Activated CD8-positive, alpha-beta T cell treated with anti-CD3 and anti-CD28 coated beads, Interleukin-2, amount 10 ng/mL, durations not matched to agents 7 days and 5 days (primary cell): ENCODE results near the gene ZMIZ1. TPM values are rescaled to one million over a fixed set of nuclear protein-coding genes. Genes with fewer than 3 reads are reported as not detected.

Source experiments
- ATAC-seq: fragments of 150-1000 bp; cut with Tn5 transposase; one replicate; pipeline ENCODE4 v1.10.0; 2021; ENCODE audit warnings: moderate library complexity
- CTCF ChIA-PET: fragments of 350-600 bp; sonication (Branson Sonifier 250); formaldehyde crosslinking; loops from one replicate; lab custom pipeline; 2021; ENCODE audit warnings: antibody characterized with exemption; lab: Charles Lee
- POLR2A ChIA-PET: fragments of 350-600 bp; sonication (Branson Sonifier 250); formaldehyde crosslinking; loops from one replicate; lab custom pipeline; 2021; ENCODE audit warnings: antibody characterized with exemption; lab: Charles Lee
- DNase-seq: peaks from one replicate; pipeline ENCODE4 v3.0.0-alpha.2; 2020
- H3K27ac Mint-ChIP-seq: one replicate; pipeline ENCODE4 v1.8.0; 2021; ENCODE audit warnings: mild to moderate bottlenecking, mixed read lengths
- H3K27me3 Mint-ChIP-seq: one replicate; pipeline ENCODE4 v1.8.0; 2021; ENCODE audit warnings: low read depth, mixed read lengths
- H3K36me3 Mint-ChIP-seq: one replicate; pipeline ENCODE4 v1.8.0; 2021; ENCODE audit warnings: low read depth, mixed read lengths
- H3K4me1 Mint-ChIP-seq: one replicate; pipeline ENCODE4 v1.8.0; 2021; ENCODE audit warnings: low read depth, mixed read lengths
- H3K4me3 Mint-ChIP-seq: one replicate; pipeline ENCODE4 v1.8.0; 2021; ENCODE audit warnings: mild to moderate bottlenecking, mixed read lengths
- H3K9me3 Mint-ChIP-seq: one replicate; pipeline ENCODE4 v1.8.0; 2022; ENCODE audit warnings: mixed read lengths; ENCODE audit not compliant: insufficient read depth
- total RNA-seq, 2 experiments: library from RNA; stranded (reverse); gene quantifications; one replicate each; pipeline ENCODE4 v1.2.3, GENCODE V29; 2021

ZMIZ1 gene
- total RNA-seq, 2 experiments from 2014 or later, result 39.9 to 40.6 TPM

DNA sequence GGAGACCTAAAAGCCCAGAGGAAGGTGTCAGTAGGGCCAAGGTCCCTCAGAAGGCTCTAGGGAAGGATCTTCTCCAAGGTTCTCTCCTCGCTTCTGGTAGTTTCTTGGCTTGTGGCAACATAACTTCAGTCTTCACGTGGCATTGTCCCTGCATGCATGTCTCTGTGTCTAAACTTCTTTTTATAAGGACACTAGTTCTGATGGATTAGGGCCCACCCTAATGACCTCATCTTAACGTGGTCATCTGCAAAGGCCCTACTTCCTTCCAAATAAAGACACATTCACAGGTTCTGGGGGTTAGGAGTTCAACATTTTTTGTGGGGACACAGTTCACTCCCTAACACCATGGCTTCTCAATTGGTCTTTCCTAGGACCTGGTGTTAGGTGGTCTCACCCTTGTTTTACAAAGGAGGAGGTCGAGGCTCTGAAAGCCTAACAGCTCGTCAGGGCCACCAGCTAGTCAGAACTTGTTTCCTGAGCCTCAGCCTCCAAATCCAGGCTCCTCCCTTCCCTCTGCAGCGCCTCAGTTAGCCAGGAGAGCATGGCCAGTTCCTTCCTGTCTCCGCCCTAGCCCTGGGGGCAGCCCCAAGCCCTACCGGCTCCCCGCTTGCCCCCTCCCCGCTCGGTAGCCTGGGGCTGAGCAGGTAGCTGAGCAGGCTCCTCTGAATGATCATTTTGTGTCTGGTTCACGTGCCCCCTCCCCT lies 168.8 kb downstream of the ZMIZ1 start:
- Mint-ChIP-seq H3K9me3 (no peaks in the 10 kb centered on the region), H3K4me3 (no peak overlapping the region), H3K27me3 (no peaks in the 10 kb centered on the region), H3K27ac (no peak overlapping the region), H3K36me3 (no peaks in the 10 kb centered on the region), H3K4me1 (peaks cover 33% of the 10 kb centered on the region)
- ChIA-PET CTCF (interaction anchor here (1.2 kb wide), 1 partner anchor 108 kb away, joined by 3 read pairs; no protein-coding TSS in a partner anchor), POLR2A (interaction anchor here (2.5 kb wide), 1 partner anchor 11 kb away, joined by 8 read pairs; no protein-coding TSS in a partner anchor)
- DNase-seq (no peak), ATAC-seq (no peak)

DNA sequence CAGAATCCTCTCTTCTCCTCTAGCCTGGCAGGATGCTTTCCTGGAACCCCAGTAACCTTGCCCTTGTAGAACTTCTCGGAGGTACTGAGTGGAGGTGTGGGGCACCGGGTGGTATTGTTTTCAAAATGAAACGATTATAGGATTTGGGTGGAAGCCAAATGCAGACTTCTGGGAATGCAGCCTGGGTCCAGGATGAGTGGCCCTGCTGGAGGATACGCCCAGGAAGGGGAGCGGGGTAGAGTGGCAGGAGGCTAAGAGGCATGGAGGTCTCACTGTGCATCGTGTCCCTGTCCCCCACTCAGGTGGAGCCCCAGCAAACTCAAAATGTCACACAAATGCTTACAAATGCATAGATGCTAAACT lies 169.4 kb downstream of the ZMIZ1 start:
- Mint-ChIP-seq H3K9me3 (no peaks in the 10 kb centered on the region), H3K4me1 (peaks cover 33% of the 10 kb centered on the region), H3K27ac (no peak overlapping the region), H3K4me3 (no peak overlapping the region), H3K36me3 (no peaks in the 10 kb centered on the region), H3K27me3 (no peaks in the 10 kb centered on the region)
- ChIA-PET CTCF (interaction anchor here (1.1 to 1.2 kb wide), 2 partner anchors 107 to 110 kb away, joined by 3 to 4 read pairs; no protein-coding TSS in a partner anchor), POLR2A (interaction anchor here (2.5 kb wide), 1 partner anchor 10 kb away, joined by 8 read pairs; no protein-coding TSS in a partner anchor)
- ATAC-seq (no peak), DNase-seq (no peak)

DNA sequence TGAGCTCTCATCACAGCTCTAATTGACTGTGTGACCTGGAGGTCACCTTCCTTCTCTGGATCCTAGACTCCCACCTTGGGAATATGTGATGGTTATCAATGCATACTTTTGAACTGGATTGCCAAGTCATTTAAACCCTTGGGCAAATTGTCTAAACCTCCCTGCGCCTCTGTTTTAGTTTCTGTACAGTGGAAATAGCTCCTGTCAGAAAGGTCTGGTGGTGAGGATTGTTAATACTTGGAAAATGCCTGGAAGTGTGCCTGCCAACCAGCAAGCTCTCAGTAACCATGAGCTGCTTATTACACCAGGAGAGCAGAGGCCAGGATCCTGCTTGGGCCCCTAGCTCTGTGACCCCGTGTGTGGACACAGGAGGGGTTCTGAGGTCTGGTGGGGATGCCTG lies 169.8 kb downstream of the ZMIZ1 start:
- no peak overlapping the region for H3K27ac Mint-ChIP-seq
- POLR2A ChIA-PET, result interaction anchor here (2.5 kb wide), 1 partner anchor 10 kb away, joined by 8 read pairs; no protein-coding TSS in a partner anchor

GRCh38 chr10:79239275-79239779 lies 170.6 kb downstream of the ZMIZ1 start:
- DNase-seq, result no peak
- Mint-ChIP-seq H3K4me3 (no peak overlapping the region), H3K9me3 (no peaks in the 10 kb centered on the region), H3K36me3 (peaks cover 3% of the 10 kb centered on the region), H3K27ac (no peak overlapping the region), H3K4me1 (peaks cover 40% of the 10 kb centered on the region), H3K27me3 (no peaks in the 10 kb centered on the region)
- CTCF ChIA-PET, result interaction anchor here (0.9 to 1.4 kb wide), 4 partner anchors 10 to 109 kb away, joined by 3 to 4 read pairs (median 4); no protein-coding TSS in a partner anchor
- POLR2A ChIA-PET, result interaction anchor here (2.5 kb wide), 1 partner anchor 9 kb away, joined by 8 read pairs; no protein-coding TSS in a partner anchor
- no peak for ATAC-seq

More for the DNA sequence above, 169.8 kb downstream of the ZMIZ1 start:
- DNase-seq (no peak), ATAC-seq (no peak)
- CTCF ChIA-PET, result interaction anchor here (0.9 to 1.4 kb wide), 4 partner anchors 10 to 109 kb away, joined by 3 to 4 read pairs (median 4); no protein-coding TSS in a partner anchor
- Mint-ChIP-seq H3K4me1 (peaks cover 33% of the 10 kb centered on the region), H3K36me3 (no peaks in the 10 kb centered on the region), H3K27me3 (no peaks in the 10 kb centered on the region), H3K9me3 (no peaks in the 10 kb centered on the region), H3K4me3 (no peak overlapping the region)

DNA sequence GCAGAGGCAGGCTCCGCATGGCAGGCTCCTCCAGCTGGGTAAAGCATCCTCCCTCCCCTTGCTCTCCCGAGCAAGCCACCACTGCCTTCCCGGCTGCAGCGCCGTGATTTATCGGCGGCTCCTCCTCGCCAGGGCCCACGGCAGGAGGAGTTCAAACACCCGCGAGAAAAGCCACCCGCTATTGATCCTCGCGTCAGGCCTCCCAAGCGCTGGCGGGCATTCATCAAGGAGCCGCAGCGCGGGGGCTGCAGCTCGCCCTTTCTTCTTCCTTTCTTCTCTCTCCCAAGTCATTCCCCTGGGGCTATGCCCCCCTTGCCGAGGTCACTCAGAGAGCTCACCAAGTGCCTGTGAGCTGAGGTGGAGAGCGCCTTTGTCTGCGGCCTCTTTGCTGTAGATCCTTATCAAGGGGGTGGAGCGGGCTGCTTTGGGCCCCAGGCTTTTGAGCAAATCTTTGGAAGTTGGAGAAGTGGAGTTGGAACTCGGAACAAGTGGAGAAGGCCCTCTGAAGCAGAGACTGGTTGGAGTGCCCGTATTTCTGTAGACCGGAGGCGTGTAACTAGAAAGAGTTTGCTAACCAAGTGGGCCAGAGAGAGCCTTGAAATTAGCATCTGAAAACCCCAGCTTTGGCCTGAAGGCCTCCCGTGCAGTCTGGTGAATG lies 171.3 kb downstream of the ZMIZ1 start:
- CTCF ChIA-PET, result interaction anchor here (1.4 kb wide), 1 partner anchor 10 kb away, joined by 3 read pairs; no protein-coding TSS in a partner anchor
- Mint-ChIP-seq H3K27ac (no peak overlapping the region), H3K4me3 (no peak overlapping the region), H3K27me3 (no peaks in the 10 kb centered on the region), H3K36me3 (peaks cover 4% of the 10 kb centered on the region), H3K9me3 (no peaks in the 10 kb centered on the region), H3K4me1 (peaks cover 47% of the 10 kb centered on the region)
- POLR2A ChIA-PET, result interaction anchor here (2.5 kb wide), 1 partner anchor 8 kb away, joined by 8 read pairs; no protein-coding TSS in a partner anchor
- DNase-seq, result no peak
- ATAC-seq, result no peak

- Mint-ChIP-seq H3K27ac (peak overlapping the region; percentile 82), H3K9me3 (no peaks in the 10 kb centered on the region), H3K4me3 (peak overlapping the region; percentile 80), H3K36me3 (peaks cover 12% of the 10 kb centered on the region), H3K4me1 (peaks cover 60% of the 10 kb centered on the region), H3K27me3 (no peaks in the 10 kb centered on the region)
- no peak for ATAC-seq
- DNase-seq, result no peak
- POLR2A ChIA-PET, result interaction anchor here (0.7 to 2.3 kb wide), 4 partner anchors 38 to 106 kb away, joined by 3 to 13 read pairs (median 4); no protein-coding TSS in a partner anchor
- CTCF ChIA-PET, result no interaction called here
These were observed 172.8 kb downstream of the ZMIZ1 start for GRCh38 chr10:79241629-79241989.

DNA sequence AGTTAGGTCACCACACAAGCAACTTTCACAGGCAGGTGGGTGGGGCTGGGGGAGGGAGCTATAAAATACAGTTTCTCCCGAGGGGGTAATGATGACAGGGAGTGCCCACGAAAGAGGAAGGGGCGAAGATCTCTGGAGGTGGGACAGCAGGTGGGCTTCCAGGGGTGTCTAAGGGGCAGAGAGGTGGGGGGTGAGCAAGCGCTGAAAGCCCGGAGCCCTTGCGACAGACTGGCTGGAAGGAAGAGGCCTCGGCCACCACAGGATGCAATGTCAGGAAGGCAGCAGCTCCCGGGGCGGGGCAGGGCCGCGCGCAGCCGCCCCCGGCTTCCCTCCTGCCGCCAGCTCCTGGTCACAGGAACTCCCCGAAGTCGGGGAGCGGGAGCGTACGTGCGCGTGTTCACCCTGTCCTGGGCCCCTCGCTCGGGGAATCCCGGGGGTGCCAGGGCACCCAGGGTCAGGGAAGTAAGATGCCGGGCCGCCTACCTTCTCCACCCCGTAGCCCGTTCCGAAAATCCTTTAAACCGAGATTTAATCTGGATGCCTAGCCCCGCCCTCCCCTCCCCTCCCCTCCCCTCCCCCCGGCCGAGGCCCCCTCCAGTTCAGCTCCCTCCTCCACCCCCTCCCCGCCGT lies 173.3 kb downstream of the ZMIZ1 start:
- Mint-ChIP-seq H3K4me3 (peak overlapping the region; percentile 80), H3K4me1 (peaks cover 60% of the 10 kb centered on the region), H3K27me3 (no peaks in the 10 kb centered on the region), H3K36me3 (peaks cover 12% of the 10 kb centered on the region), H3K9me3 (no peaks in the 10 kb centered on the region), H3K27ac (peak overlapping the region; percentile 82)
- DNase-seq (peak; percentile 57), ATAC-seq (peak; percentile 23)
- CTCF ChIA-PET, result no interaction called here
- POLR2A ChIA-PET, result interaction anchor here (0.7 to 2.3 kb wide), 6 partner anchors 13 to 106 kb away, joined by 3 to 13 read pairs (median 4); no protein-coding TSS in a partner anchor

DNA sequence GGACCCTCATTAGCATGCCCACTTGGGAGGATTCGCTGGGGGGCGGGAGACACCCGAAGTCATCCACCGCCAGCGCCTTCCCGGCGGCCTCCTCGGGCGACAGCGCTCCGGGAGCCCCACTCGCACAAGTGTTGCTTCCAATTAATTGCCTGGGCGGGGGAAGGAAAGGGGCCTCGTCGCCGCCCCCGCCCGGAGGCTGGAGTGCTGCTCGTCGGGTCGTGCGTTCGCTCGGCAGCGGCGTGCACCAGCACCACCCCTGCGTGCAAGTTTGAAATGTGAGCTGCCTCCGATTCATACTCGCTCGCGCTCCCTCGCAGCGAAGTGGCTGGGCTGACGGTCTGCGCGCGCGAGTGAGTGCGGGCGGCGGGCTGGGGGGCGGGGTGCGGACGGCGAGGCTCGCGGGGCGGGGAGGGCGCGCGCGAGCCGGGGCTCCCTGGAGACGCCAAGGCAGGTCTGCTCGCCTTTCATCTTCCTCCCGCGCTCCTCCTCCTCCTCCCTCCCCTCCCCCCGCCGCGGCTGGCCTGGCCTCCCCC lies 173.9 kb downstream of the ZMIZ1 start:
- H3K4me3 Mint-ChIP-seq, result peak overlapping the region; percentile 80
- H3K27me3 Mint-ChIP-seq, result no peaks in the 10 kb centered on the region
- peaks cover 12% of the 10 kb centered on the region for H3K36me3 Mint-ChIP-seq
- no peaks in the 10 kb centered on the region for H3K9me3 Mint-ChIP-seq
- ATAC-seq (peak; percentile 48), DNase-seq (peak; percentile 80)
- ChIA-PET POLR2A (interaction anchor here (0.9 to 3.6 kb wide), 6 partner anchors 14 to 106 kb away, joined by 3 to 18 read pairs (median 4); no protein-coding TSS in a partner anchor), CTCF (no interaction called here)
- H3K27ac Mint-ChIP-seq, result peak overlapping the region; percentile 75
- peaks cover 60% of the 10 kb centered on the region for H3K4me1 Mint-ChIP-seq

- ATAC-seq (peak; percentile 84), DNase-seq (peak; percentile 81)
- H3K27me3 Mint-ChIP-seq, result no peaks in the 10 kb centered on the region
- peaks cover 60% of the 10 kb centered on the region for H3K4me1 Mint-ChIP-seq
- H3K9me3 Mint-ChIP-seq, result no peaks in the 10 kb centered on the region
- H3K36me3 Mint-ChIP-seq, result peaks cover 12% of the 10 kb centered on the region
- peak overlapping the region; percentile 89 for H3K4me3 Mint-ChIP-seq
- POLR2A ChIA-PET, result interaction anchor here (1.0 to 3.6 kb wide), 6 partner anchors 14 to 112 kb away, joined by 3 to 18 read pairs (median 4); no protein-coding TSS in a partner anchor
- CTCF ChIA-PET, result interaction anchor here (1.0 to 1.1 kb wide), 2 partner anchors 10 to 43 kb away, joined by 3 to 4 read pairs; no protein-coding TSS in a partner anchor
- H3K27ac Mint-ChIP-seq, result peak overlapping the region; percentile 92
These were observed 174.7 kb downstream of the ZMIZ1 start for GRCh38 chr10:79243181-79244067.

GRCh38 chr10:79244068-79244442 lies 175.3 kb downstream of the ZMIZ1 start:
- DNase-seq (no peak), ATAC-seq (peak; percentile 2)
- Mint-ChIP-seq H3K4me1 (peaks cover 67% of the 10 kb centered on the region), H3K27ac (peak overlapping the region; percentile 92), H3K9me3 (no peaks in the 10 kb centered on the region), H3K4me3 (peak overlapping the region; percentile 89), H3K27me3 (no peaks in the 10 kb centered on the region), H3K36me3 (peaks cover 12% of the 10 kb centered on the region)
- CTCF ChIA-PET, result interaction anchor here (1.0 to 1.1 kb wide), 2 partner anchors 10 to 42 kb away, joined by 3 to 4 read pairs; no protein-coding TSS in a partner anchor
- POLR2A ChIA-PET, result interaction anchor here (0.6 to 3.6 kb wide), 7 partner anchors 14 to 111 kb away, joined by 3 to 18 read pairs (median 4); no protein-coding TSS in a partner anchor
